ENCODE measurements around the gene SSX4. TPM values are rescaled to one million over a fixed set of nuclear protein-coding genes. Genes with fewer than 3 reads are reported as not detected.
"Not testable (repeated sequence)": the region's sequence is repeated elsewhere in the genome, so short reads cannot be mapped to it uniquely, and the experiment has no call there.

Gene SSX4
- not detected in 2 replicates for total RNA-seq

GRCh38 chrX:48383239-48383638 is at the start of gene SSX4:
Gene SSX4 (plus strand): TSS chrX:48383539. CDS start chrX:48384054, 515 bp downstream.
- FAIRE-seq; DNase-seq (ENCODE audit: low read depth); H3K36me3 ChIP-seq (ENCODE audit: control insufficient read depth, insufficient read depth, low read length); H3K27me3 ChIP-seq (ENCODE audit: control insufficient read depth, insufficient read depth, low read length); H3K4me3 ChIP-seq (ENCODE audit: low read depth, low read length): not testable (repeated sequence)

GRCh38 chrX:48346059-48346458 is 37.3 kb upstream of the SSX4 start:
- H3K27me3 ChIP-seq (ENCODE audit: control insufficient read depth, insufficient read depth, low read length); DNase-seq (ENCODE audit: low read depth); H3K36me3 ChIP-seq (ENCODE audit: control insufficient read depth, insufficient read depth, low read length); H3K4me3 ChIP-seq (ENCODE audit: low read depth, low read length); FAIRE-seq: not testable (repeated sequence)

- not testable (repeated sequence) for DNase-seq (ENCODE audit: low read depth); H3K4me3 ChIP-seq (ENCODE audit: low read depth, low read length); H3K36me3 ChIP-seq (ENCODE audit: control insufficient read depth, insufficient read depth, low read length); FAIRE-seq; H3K27me3 ChIP-seq (ENCODE audit: control insufficient read depth, insufficient read depth, low read length)
Observed at GRCh38 chrX:48356315-48357094, 26.8 kb upstream of the SSX4 start, which contains the start of gene SSX3. Gene SSX3 (minus strand): TSS chrX:48356703. CDS start chrX:48355249, 1,454 bp downstream.

- FAIRE-seq (no peak), DNase-seq (ENCODE audit: low read depth) (no peak)
- Histone ChIP-seq H3K4me3 (ENCODE audit: low read depth, low read length) (no peak overlapping the region), H3K27me3 (ENCODE audit: control insufficient read depth, insufficient read depth, low read length) (no peaks in the 10 kb centered on the region), H3K36me3 (ENCODE audit: control insufficient read depth, insufficient read depth, low read length) (no peaks in the 10 kb centered on the region)
- TF ChIP-seq CTCF (IDR thresholded peaks at IDR 0.05; ENCODE audit: insufficient read depth, low read length, severe bottlenecking): no peak
Observed at GRCh38 chrX:48357681-48358080, 25.7 kb upstream of the SSX4 start.

- H3K36me3 ChIP-seq (ENCODE audit: control insufficient read depth, insufficient read depth, low read length); H3K4me3 ChIP-seq (ENCODE audit: low read depth, low read length); DNase-seq (ENCODE audit: low read depth); H3K27me3 ChIP-seq (ENCODE audit: control insufficient read depth, insufficient read depth, low read length); FAIRE-seq: not testable (repeated sequence)
Observed at GRCh38 chrX:48359281-48359680, 24.1 kb upstream of the SSX4 start.

- H3K4me3 ChIP-seq (ENCODE audit: low read depth, low read length); DNase-seq (ENCODE audit: low read depth); H3K27me3 ChIP-seq (ENCODE audit: control insufficient read depth, insufficient read depth, low read length); FAIRE-seq; H3K36me3 ChIP-seq (ENCODE audit: control insufficient read depth, insufficient read depth, low read length): not testable (repeated sequence)
Observed at GRCh38 chrX:48367717-48368408, 15.5 kb upstream of the SSX4 start.

GRCh38 chrX:48370408-48370807 is 12.9 kb upstream of the SSX4 start:
- not testable (repeated sequence) for H3K36me3 ChIP-seq (ENCODE audit: control insufficient read depth, insufficient read depth, low read length); H3K4me3 ChIP-seq (ENCODE audit: low read depth, low read length); H3K27me3 ChIP-seq (ENCODE audit: control insufficient read depth, insufficient read depth, low read length); DNase-seq (ENCODE audit: low read depth); FAIRE-seq

GRCh38 chrX:48396931-48397330 is 13.6 kb downstream of the SSX4 start:
- not testable (repeated sequence) for DNase-seq (ENCODE audit: low read depth); FAIRE-seq; H3K4me3 ChIP-seq (ENCODE audit: low read depth, low read length); H3K36me3 ChIP-seq (ENCODE audit: control insufficient read depth, insufficient read depth, low read length); H3K27me3 ChIP-seq (ENCODE audit: control insufficient read depth, insufficient read depth, low read length)

GRCh38 chrX:48397825-48398224 is 14.5 kb downstream of the SSX4 start:
- DNase-seq (ENCODE audit: low read depth); H3K27me3 ChIP-seq (ENCODE audit: control insufficient read depth, insufficient read depth, low read length); FAIRE-seq; H3K36me3 ChIP-seq (ENCODE audit: control insufficient read depth, insufficient read depth, low read length); H3K4me3 ChIP-seq (ENCODE audit: low read depth, low read length): not testable (repeated sequence)

- not testable (repeated sequence) for H3K27me3 ChIP-seq (ENCODE audit: control insufficient read depth, insufficient read depth, low read length); H3K4me3 ChIP-seq (ENCODE audit: low read depth, low read length); DNase-seq (ENCODE audit: low read depth); H3K36me3 ChIP-seq (ENCODE audit: control insufficient read depth, insufficient read depth, low read length); FAIRE-seq
Observed at GRCh38 chrX:48411860-48412259, 28.5 kb downstream of the SSX4 start, which contains the start of gene SSX4B. Gene SSX4B (minus strand): TSS chrX:48411960. CDS start chrX:48411372, 588 bp downstream.

GRCh38 chrX:48427027-48427716 is 43.8 kb downstream of the SSX4 start:
- not testable (repeated sequence) for DNase-seq (ENCODE audit: low read depth); H3K4me3 ChIP-seq (ENCODE audit: low read depth, low read length); H3K36me3 ChIP-seq (ENCODE audit: control insufficient read depth, insufficient read depth, low read length); H3K27me3 ChIP-seq (ENCODE audit: control insufficient read depth, insufficient read depth, low read length)
- peak; percentile 23 for FAIRE-seq

GRCh38 chrX:48429606-48430005 is 46.3 kb downstream of the SSX4 start:
- not testable (repeated sequence) for H3K4me3 ChIP-seq (ENCODE audit: low read depth, low read length); H3K27me3 ChIP-seq (ENCODE audit: control insufficient read depth, insufficient read depth, low read length); H3K36me3 ChIP-seq (ENCODE audit: control insufficient read depth, insufficient read depth, low read length); DNase-seq (ENCODE audit: low read depth); FAIRE-seq

- not testable (repeated sequence) for H3K36me3 ChIP-seq (ENCODE audit: control insufficient read depth, insufficient read depth, low read length)
Observed at GRCh38 chrX:48430166-48430565, 46.8 kb downstream of the SSX4 start.

More at GRCh38 chrX:48430166-48430565, 46.8 kb downstream of the SSX4 start:
- not testable (repeated sequence) for H3K27me3 ChIP-seq (ENCODE audit: control insufficient read depth, insufficient read depth, low read length); FAIRE-seq; DNase-seq (ENCODE audit: low read depth); H3K4me3 ChIP-seq (ENCODE audit: low read depth, low read length)
